Measurements from ENCODE around the gene CRIP1. TPM values are rescaled to one million over a fixed set of nuclear protein-coding genes. Genes with fewer than 3 reads are reported as not detected.

The CRIP1 gene
- total RNA-seq, 1 donor from 2014 or later = 59.4 TPM

GRCh38 chr14:105449276-105450122 lies 37.2 kb upstream of the CRIP1 start:
- DNase-seq (peak; percentile 31), ATAC-seq (peak; percentile 3)
- intact Hi-C loops (cut with micrococcal nuclease) = no loop called here

GRCh38 chr14:105450123-105450505 lies 36.6 kb upstream of the CRIP1 start:
- no peak for ATAC-seq
- intact Hi-C loops (cut with micrococcal nuclease) = no loop called here
- DNase-seq = no peak

GRCh38 chr14:105450864-105451720 lies 35.6 kb upstream of the CRIP1 start:
- ATAC-seq = no peak
- DNase-seq = peak; percentile 27
- intact Hi-C loops (cut with micrococcal nuclease) = no loop called here

GRCh38 chr14:105452963-105453362 lies 33.7 kb upstream of the CRIP1 start:
- intact Hi-C loops (cut with micrococcal nuclease) = no loop called here
- no peak for ATAC-seq
- peak; percentile 28 for DNase-seq

- intact Hi-C loops (cut with micrococcal nuclease) = no loop called here
- DNase-seq (peak; percentile 22), ATAC-seq (no peak)
Observed at GRCh38 chr14:105453847-105454246, 32.8 kb upstream of the CRIP1 start.

GRCh38 chr14:105455086-105455640 lies 31.5 kb upstream of the CRIP1 start:
- peak; percentile 11 for DNase-seq
- ATAC-seq = no peak
- intact Hi-C loops (cut with micrococcal nuclease) = no loop called here

- no peak for ATAC-seq
- intact Hi-C loops (cut with micrococcal nuclease) = no loop called here
- no peak for DNase-seq
Observed at GRCh38 chr14:105455766-105456660, 30.7 kb upstream of the CRIP1 start.

GRCh38 chr14:105456736-105457617 lies 29.7 kb upstream of the CRIP1 start:
- intact Hi-C loops (cut with micrococcal nuclease) = no loop called here
- ATAC-seq (no peak), DNase-seq (no peak)

- intact Hi-C loops (cut with micrococcal nuclease) = no loop called here
- ATAC-seq (no peak), DNase-seq (no peak)
Observed at GRCh38 chr14:105458010-105458409, 28.7 kb upstream of the CRIP1 start.

- intact Hi-C loops (cut with micrococcal nuclease) = no loop called here
- ATAC-seq (no peak), DNase-seq (no peak)
Observed at GRCh38 chr14:105458571-105458970, 28.1 kb upstream of the CRIP1 start.

GRCh38 chr14:105460116-105460515 lies 26.6 kb upstream of the CRIP1 start:
- intact Hi-C loops (cut with micrococcal nuclease) = no loop called here
- DNase-seq = no peak

GRCh38 chr14:105460616-105461015 lies 26.1 kb upstream of the CRIP1 start:
- no peak for DNase-seq
- ATAC-seq = no peak
- intact Hi-C loops (cut with micrococcal nuclease) = no loop called here

More at GRCh38 chr14:105460116-105460515, 26.6 kb upstream of the CRIP1 start:
- ATAC-seq = no peak

GRCh38 chr14:105461903-105462302 lies 24.8 kb upstream of the CRIP1 start:
- ATAC-seq (no peak), DNase-seq (no peak)
- intact Hi-C loops (cut with micrococcal nuclease) = no loop called here

GRCh38 chr14:105464501-105464900 lies 22.2 kb upstream of the CRIP1 start:
- DNase-seq (no peak), ATAC-seq (no peak)
- intact Hi-C loops (cut with micrococcal nuclease) = no loop called here

- DNase-seq (peak; percentile 79), ATAC-seq (peak; percentile 64)
- intact Hi-C loops (cut with micrococcal nuclease) = no loop called here
Observed at GRCh38 chr14:105465209-105466031, 21.3 kb upstream of the CRIP1 start.

- intact Hi-C loops (cut with micrococcal nuclease) = no loop called here
- DNase-seq = peak; percentile 92
- peak; percentile 64 for ATAC-seq
Observed at GRCh38 chr14:105466531-105467248, 20.0 kb upstream of the CRIP1 start.
